ENCODE data around the gene KCTD6. TPM values are rescaled to one million over a fixed set of nuclear protein-coding genes. Genes with fewer than 3 reads are reported as not detected.

Gene KCTD6
- total RNA-seq, 4 donors from 2014 or later, result 10.3 to 14.9 (median 11.9) TPM

DNA sequence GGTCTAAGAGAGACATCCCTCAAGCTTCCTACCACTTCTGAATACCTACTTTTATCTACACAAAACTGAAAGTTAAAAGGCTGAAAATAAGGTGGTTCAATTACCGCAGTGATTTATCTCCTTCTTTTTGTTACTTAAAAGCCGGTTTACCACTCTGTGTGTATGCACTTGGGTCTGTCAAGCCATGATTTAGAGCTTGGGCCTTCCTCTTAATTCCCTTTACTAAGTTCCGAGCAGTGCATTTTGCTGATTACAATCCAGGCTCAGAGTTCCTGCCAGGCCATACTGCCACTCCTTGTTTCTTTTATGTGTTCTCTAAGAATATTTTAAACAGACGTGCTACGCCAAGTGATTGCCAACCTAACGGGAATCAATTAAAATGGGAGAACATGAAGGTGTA lies 16.5 kb downstream of the KCTD6 start:
- Histone ChIP-seq H3K9me3 (no peaks in the 10 kb centered on the region), H3K36me3 (peaks cover 0 to 64% (median 0%) of the 10 kb centered on the region in 3 donors), H3K4me3 (no peak overlapping the region), H3K4me1 (no peaks in the 10 kb centered on the region), H3K27me3 (no peaks in the 10 kb centered on the region), H3K27ac (no peak overlapping the region)
- TF ChIP-seq POLR2A (IDR thresholded peaks at IDR 0.05), result no peak
- TF ChIP-seq, protein P1, sequence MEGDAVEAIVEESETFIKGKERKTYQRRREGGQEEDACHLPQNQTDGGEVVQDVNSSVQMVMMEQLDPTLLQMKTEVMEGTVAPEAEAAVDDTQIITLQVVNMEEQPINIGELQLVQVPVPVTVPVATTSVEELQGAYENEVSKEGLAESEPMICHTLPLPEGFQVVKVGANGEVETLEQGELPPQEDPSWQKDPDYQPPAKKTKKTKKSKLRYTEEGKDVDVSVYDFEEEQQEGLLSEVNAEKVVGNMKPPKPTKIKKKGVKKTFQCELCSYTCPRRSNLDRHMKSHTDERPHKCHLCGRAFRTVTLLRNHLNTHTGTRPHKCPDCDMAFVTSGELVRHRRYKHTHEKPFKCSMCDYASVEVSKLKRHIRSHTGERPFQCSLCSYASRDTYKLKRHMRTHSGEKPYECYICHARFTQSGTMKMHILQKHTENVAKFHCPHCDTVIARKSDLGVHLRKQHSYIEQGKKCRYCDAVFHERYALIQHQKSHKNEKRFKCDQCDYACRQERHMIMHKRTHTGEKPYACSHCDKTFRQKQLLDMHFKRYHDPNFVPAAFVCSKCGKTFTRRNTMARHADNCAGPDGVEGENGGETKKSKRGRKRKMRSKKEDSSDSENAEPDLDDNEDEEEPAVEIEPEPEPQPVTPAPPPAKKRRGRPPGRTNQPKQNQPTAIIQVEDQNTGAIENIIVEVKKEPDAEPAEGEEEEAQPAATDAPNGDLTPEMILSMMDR (IDR thresholded peaks at IDR 0.05), result no peak
- no peak for DNase-seq

DNA sequence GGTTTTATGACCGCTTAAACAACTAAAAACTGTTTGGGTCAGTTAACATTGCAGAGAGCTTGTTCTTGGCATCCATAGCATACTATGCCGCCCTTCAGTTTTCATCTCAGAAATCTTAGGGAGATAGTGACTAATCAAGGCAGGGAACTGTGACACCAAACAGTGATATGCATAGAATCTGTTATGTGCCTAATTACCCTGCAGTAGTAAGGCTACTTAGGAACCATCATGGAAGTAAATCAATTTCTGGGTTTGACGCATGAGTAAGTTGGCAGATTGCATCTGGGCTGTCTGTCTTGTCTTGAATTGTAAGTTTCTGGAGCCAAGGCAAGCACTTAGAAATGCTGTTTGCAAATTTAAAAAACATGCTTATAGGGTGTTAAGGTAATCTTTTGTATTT lies 22.5 kb downstream of the KCTD6 start:
- Histone ChIP-seq H3K27me3 (no peaks in the 10 kb centered on the region), H3K4me3 (no peak overlapping the region), H3K9me3 (no peaks in the 10 kb centered on the region), H3K4me1 (no peaks in the 10 kb centered on the region), H3K27ac (no peak overlapping the region), H3K36me3 (peaks cover 0 to 71% (median 0%) of the 10 kb centered on the region in 3 donors)
- TF ChIP-seq, protein P1 (IDR thresholded peaks at IDR 0.05), result no peak
- no peak for TF ChIP-seq POLR2A (IDR thresholded peaks at IDR 0.05)
- DNase-seq, result no peak

DNA sequence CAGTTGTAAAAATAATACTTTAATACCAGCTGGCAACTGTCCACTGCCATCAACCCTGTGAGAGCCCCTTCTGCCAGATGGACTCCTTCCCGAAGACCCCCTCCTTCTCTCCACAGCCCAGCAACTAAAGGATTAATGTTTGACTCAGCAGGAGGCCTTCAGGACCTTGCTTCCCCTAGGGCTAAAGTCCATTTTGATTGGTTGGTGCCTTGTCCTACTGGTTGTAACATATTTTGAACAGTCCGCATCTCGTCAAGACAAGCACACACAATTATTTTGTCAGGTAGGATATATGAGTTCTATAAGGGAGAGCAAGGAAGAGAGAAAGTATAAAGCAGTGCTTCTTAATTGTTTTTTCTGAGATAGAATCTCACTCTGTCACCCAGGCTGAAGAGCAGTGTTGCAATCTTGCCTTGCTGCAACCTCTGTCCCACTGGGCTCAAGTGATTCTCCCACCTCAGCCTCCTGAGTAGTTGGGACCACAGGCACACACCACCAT lies 26.4 kb downstream of the KCTD6 start:
- TF ChIP-seq, protein P1 (IDR thresholded peaks at IDR 0.05), result no peak
- TF ChIP-seq POLR2A (IDR thresholded peaks at IDR 0.05), result no peak
- Histone ChIP-seq H3K27ac (peak overlapping the region in 1 of 4 donors; percentile 19), H3K9me3 (no peaks in the 10 kb centered on the region), H3K36me3 (peaks cover 0 to 83% (median 0%) of the 10 kb centered on the region in 3 donors), H3K4me1 (no peaks in the 10 kb centered on the region), H3K4me3 (no peak overlapping the region), H3K27me3 (no peaks in the 10 kb centered on the region)
- DNase-seq, result no peak

DNA sequence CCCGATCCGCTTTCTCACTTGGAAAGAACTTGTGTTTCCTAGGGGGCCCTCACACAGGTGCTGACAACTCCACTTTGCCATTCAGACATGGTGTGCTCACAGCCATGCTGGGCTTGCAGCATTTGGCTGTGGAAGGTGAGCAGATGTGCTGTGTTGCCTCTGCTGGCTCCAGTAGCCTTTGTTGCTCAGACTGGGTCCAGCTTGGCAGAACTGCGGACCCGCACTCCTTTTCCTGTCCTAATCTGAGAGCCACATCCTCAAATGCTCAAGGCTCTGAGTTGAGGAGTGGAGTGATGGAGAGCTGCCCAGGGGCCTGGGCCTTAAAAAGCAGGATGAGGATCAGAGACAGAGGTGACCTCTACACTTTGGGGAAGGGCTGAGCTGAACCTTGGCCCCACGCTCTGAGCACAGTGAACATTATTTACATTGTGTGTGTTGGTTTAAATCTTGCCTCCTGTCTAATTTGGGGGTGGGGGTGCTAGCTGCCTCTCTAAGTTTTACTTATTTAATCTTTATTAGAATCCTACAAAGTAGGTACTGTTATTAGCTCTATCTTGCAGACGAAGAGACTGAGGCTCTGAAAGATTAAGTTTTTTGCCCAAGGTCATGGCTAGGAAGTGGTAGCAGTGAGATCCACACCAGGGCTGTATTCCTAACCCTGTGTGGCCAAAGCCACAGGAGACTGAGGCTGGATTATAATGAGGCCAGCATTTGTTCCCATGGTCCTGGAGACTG lies 27.9 kb downstream of the KCTD6 start:
- Histone ChIP-seq H3K4me1 (no peaks in the 10 kb centered on the region), H3K27ac (no peak overlapping the region), H3K27me3 (no peaks in the 10 kb centered on the region), H3K9me3 (no peaks in the 10 kb centered on the region), H3K4me3 (no peak overlapping the region), H3K36me3 (peaks cover 0 to 84% (median 0%) of the 10 kb centered on the region in 3 donors)
- no peak for DNase-seq
- TF ChIP-seq, protein P1 (IDR thresholded peaks at IDR 0.05), result no peak
- TF ChIP-seq POLR2A (IDR thresholded peaks at IDR 0.05), result no peak

DNA sequence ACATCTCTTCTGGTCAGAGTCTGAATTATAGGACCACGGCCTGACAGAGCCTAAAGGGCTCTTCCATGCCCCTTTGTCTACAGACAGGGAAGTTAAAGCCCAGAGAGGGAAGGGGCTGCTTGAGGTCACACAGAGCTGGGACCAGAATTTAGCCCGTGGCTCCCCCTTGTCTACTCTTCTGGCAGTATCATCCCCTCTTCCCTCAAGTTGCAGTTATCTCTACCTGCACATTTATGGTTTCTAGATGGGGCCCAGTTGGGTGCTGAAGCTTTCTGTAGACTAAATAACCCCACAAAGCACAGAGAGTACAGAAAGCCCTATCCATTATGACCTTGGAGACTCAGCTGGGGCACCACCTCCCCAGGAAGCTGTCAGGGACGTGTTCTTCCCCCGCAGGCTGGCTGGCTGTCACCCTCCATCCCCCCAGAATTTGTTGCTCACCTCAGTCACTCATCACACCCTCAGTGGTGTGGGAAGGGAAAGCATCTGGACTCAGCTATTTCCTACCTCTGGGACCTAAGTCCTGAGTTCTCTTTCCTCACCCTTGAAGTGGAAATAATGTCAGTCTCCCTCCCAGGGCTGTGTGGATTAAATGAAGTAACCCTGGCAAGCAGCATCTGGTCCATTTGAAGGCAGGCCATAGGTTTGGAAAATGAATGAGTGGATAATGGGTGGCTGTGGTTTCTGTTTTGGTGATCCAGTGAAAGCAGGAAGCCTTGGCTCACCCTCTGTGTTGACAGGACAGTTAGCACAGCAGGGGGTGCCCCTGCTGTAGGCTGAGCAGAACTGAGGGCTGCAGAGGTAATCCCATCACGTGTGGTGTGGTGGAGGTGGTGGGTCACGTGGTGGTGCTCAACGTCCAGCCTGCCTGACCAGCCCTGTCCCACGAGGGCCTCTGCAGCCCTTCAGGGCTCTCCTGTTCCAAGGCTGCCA lies 28.8 kb downstream of the KCTD6 start:
- Histone ChIP-seq H3K4me1 (no peaks in the 10 kb centered on the region), H3K27ac (no peak overlapping the region), H3K27me3 (no peaks in the 10 kb centered on the region), H3K9me3 (no peaks in the 10 kb centered on the region), H3K4me3 (no peak overlapping the region), H3K36me3 (peaks cover 0 to 76% (median 0%) of the 10 kb centered on the region in 3 donors)
- no peak for TF ChIP-seq POLR2A (IDR thresholded peaks at IDR 0.05)
- TF ChIP-seq, protein P1 (IDR thresholded peaks at IDR 0.05), result no peak
- DNase-seq, result no peak

All from Peyer's patch (tissue), 4 donors.